ENCODE results near the gene CASP9. TPM values are rescaled to one million over a fixed set of nuclear protein-coding genes. Genes with fewer than 3 reads are reported as not detected.

CASP9 gene
- polyA plus RNA-seq, 6 donors from 2014 or later = 4.8 to 17.7 (median 14.7) TPM

DNA sequence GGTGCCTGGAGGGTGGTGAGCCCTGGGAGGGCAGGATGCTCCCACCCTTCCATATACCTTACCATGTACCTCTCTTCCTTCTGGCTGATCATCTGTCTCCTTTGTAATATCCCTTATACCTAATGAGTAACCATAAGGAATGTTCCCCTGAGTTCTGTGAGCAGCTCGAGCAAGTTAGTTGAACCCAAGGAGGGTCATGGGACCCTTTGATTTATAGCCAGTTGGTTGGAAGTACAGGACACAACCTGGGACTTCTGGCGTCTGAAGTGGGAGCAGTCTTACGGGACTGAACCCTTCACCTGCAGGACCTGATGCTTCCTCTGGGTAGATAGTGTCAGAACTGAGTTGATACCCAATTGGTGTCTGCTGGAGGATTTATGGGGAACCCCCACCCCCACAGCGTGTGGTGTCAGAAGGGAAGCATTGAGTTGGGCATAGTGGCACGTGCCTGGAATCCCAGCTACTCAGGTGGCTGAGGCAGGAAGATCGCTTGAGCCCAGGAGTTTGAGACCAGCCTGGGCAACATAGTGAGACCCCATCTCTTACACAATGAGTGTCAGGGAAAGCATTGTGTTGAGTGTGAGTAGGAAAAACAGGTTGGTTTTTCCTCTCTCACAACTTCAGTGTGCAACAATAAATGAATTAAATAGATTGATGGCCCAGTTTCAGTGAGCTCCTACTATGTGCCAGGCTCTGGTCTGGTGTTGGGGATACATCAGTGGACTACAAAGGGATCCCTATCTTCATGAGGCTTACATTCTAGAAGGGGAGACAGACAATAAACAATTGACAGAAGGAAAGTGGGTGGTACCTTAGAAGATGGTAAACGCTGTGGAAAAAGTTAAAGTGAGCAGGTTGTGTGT, 18.6 kb upstream of the CASP9 start:
- no peaks in the 10 kb centered on the region for H3K9me3 Mint-ChIP-seq
- peak overlapping the region in 2 of 6 donors; percentile 22 to 38 for H3K27ac Mint-ChIP-seq
- H3K4me3 Mint-ChIP-seq = no peak overlapping the region
- no peaks in the 10 kb centered on the region for H3K27me3 Mint-ChIP-seq
- ATAC-seq (ENCODE audit: low read depth in 2 of 2) = no peak
- peaks cover 14 to 18% of the 10 kb centered on the region in 2 donors for H3K36me3 Mint-ChIP-seq
- H3K4me1 Mint-ChIP-seq = peaks cover 0 to 3% (median 3%) of the 10 kb centered on the region in 3 donors
- no peak for DNase-seq

DNA sequence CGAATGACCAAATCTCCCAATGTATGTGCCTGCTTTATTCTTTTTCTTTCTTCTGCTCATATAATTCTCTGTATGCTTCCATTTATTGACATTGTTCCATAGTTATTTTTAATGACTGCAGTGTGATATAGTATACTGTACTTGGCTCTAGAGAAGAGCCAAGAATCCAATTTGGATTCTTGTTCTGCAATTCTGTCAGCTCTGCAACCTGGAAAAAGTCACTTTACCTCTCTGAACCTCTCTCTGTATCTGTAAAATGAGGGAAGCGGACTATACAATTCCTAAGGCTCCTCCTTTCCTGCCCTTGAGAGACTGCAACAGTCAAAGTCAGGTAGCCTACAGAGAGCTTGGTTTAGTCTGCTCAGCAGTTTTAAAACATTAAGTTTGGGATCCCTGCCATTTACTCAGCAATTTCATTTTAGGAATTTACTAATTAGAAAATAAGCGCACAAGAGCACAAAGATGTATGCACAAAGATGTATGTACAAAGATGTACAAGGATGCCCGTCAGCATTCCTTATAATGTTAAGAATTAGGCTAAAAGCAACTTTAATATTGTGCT, 17.3 kb upstream of the CASP9 start:
- no peaks in the 10 kb centered on the region for H3K27me3 Mint-ChIP-seq
- H3K4me3 Mint-ChIP-seq = no peak overlapping the region
- peaks cover 0 to 3% (median 3%) of the 10 kb centered on the region in 3 donors for H3K4me1 Mint-ChIP-seq
- peaks cover 12 to 19% of the 10 kb centered on the region in 2 donors for H3K36me3 Mint-ChIP-seq
- no peak overlapping the region for H3K27ac Mint-ChIP-seq
- no peak for DNase-seq
- ATAC-seq (ENCODE audit: low read depth in 2 of 2) = no peak
- H3K9me3 Mint-ChIP-seq = no peaks in the 10 kb centered on the region

DNA sequence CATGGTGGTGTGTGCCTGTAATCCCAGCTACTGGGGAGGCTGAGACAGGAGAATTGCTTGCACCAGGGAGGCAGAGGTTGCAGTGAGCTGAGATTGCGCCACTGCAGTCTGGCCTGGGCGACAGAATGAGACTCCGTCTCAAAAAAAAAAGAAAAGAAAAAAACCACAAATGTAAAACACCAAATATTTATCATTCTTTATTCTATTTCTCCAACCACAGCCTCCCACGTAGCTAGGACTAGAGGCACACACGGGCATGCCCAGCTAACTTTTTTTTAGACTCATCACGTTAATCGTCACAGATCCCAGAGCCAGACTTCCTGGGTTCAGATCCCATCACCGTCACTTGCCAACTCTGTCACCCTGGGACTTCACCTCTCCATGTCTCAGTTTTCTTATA, 16.2 kb upstream of the CASP9 start:
- peaks cover 12 to 17% of the 10 kb centered on the region in 2 donors for H3K36me3 Mint-ChIP-seq
- no peak overlapping the region for H3K4me3 Mint-ChIP-seq
- peak overlapping the region in 1 of 6 donors; percentile 22 for H3K27ac Mint-ChIP-seq
- ATAC-seq (ENCODE audit: low read depth in 2 of 2) (no peak), DNase-seq (no peak)
- H3K9me3 Mint-ChIP-seq = no peaks in the 10 kb centered on the region
- H3K4me1 Mint-ChIP-seq = peaks cover 0 to 3% (median 3%) of the 10 kb centered on the region in 3 donors
- no peaks in the 10 kb centered on the region for H3K27me3 Mint-ChIP-seq

DNA sequence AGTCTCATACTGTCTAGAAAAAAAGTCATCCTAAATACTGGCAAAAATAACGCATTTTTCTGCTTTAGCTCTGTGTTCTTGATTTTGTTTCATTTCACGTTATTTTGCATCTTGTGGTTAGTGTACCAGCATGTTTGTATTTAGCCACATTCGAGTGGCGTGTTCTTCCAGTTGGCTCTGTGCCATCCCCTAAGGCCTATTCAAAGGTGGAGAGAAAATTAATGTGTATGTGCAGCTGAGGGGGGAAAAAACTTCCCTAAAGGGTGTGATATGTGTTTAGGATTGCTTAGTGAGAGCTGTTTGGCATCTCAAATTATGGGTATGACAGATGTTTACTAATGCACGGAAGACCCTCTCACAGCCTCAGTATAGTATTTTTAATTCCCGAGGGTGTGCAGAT, 14.8 kb upstream of the CASP9 start:
- peaks cover 11 to 12% of the 10 kb centered on the region in 2 donors for H3K36me3 Mint-ChIP-seq
- no peak for ATAC-seq (ENCODE audit: low read depth in 2 of 2)
- DNase-seq = no peak
- H3K27ac Mint-ChIP-seq = peak overlapping the region in 1 of 6 donors; percentile 73
- no peak overlapping the region for H3K4me3 Mint-ChIP-seq
- H3K27me3 Mint-ChIP-seq = no peaks in the 10 kb centered on the region
- H3K4me1 Mint-ChIP-seq = peaks cover 0 to 3% (median 3%) of the 10 kb centered on the region in 3 donors
- no peaks in the 10 kb centered on the region for H3K9me3 Mint-ChIP-seq

DNA sequence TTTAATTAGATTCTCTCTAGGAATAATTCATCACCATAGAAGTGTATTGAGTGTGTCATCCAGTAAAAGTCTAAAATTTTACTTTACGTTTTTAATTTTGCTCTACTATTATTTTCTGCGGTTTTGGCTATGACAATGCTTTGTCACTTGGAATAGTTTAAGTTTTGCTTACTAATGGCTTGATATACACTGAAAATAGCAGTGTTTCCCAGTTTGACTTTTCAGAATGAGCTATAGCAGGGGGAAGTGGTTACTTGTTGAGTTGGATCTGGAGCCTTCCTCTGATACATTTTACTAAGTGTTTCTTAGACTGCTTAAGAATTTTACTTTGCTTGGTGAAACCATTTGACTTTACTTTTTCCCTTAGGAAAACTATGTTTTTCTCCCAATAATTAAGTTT, 7.7 kb upstream of the CASP9 start:
- Mint-ChIP-seq H3K27me3 (no peaks in the 10 kb centered on the region), H3K4me1 (peaks cover 19 to 26% (median 25%) of the 10 kb centered on the region in 3 donors), H3K27ac (peak overlapping the region in 3 of 6 donors; percentile 1 to 39 (median 29)), H3K9me3 (no peaks in the 10 kb centered on the region), H3K4me3 (no peak overlapping the region), H3K36me3 (peaks cover 0 to 5% of the 10 kb centered on the region in 2 donors)
- ATAC-seq (ENCODE audit: low read depth in 2 of 2) (no peak), DNase-seq (no peak)

DNA sequence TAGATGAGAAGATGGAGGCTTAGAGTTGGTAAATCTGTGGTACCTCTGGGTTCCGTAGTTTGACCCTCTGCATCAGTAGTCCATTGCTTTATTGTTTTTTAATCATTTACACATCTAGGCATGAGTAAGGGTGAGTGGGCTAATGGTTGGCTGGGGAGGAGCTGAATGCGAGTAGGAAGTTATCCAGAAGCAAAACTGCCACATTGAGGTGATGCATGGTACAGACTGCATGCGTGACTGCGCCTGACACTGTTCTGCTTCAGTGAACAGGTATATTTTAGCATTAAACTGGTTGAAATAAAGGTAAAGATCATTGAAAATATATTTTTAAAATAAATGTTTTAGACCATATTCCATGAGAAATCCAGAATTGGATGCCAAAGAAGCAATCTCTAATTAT, 7.0 kb upstream of the CASP9 start:
- DNase-seq (no peak), ATAC-seq (ENCODE audit: low read depth in 2 of 2) (no peak)
- no peaks in the 10 kb centered on the region for H3K27me3 Mint-ChIP-seq
- peak overlapping the region in 1 of 6 donors; percentile 24 for H3K27ac Mint-ChIP-seq
- H3K4me1 Mint-ChIP-seq = peaks cover 24 to 31% (median 31%) of the 10 kb centered on the region in 3 donors
- no peak overlapping the region for H3K4me3 Mint-ChIP-seq
- no peaks in the 10 kb centered on the region for H3K9me3 Mint-ChIP-seq
- no peaks in the 10 kb centered on the region for H3K36me3 Mint-ChIP-seq

DNA sequence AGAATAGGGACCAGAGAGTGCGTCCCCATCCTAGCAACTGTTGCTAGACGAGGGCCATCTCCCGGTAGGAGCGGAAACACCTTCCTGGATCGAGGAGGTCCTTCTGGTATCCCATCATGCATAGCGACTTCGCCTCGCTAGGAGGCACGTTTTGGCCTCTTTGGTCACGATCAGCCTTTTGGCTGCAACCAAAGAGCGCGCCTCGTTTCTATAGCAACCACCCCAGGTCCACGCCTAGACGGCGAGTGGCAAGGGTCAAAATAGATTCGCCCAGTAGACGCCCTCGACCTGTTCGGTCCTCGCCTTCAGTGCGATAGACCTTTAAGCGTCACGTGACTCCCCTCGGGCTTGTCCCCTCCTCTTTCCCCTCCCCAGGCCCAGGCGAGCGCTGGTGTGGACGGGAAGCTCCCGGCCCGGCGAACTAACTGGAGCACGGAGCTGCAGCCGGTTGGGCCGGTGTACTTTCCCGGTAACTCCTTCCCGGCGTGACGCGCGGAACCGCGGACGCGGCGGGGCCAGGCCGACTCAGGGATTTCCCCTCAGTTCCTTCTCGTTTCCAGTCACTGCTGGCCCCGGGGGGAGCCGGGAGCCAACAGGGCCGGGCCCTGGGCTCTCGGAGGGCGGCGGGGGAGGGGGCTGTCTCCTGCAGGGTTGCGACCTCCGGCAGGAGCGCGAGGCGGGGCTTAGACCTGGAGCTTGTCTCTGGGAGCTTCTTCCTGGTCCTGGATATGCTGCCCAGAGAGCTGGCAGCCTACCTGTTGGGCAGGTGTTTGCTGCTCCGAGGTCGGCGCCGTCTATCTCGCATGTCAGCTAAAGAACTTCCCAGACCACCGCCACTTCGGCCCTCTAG, 2.7 kb upstream of the CASP9 start, which contains the start of gene DNAJC16:
Gene DNAJC16 (plus strand): TSS at position 359 of the 850 bp plus-strand sequence. CDS start 2,258 bp downstream, outside the sequence.
- Mint-ChIP-seq H3K4me1 (peaks cover 33 to 56% (median 47%) of the 10 kb centered on the region in 3 donors), H3K4me3 (peak within 1 kb of the TSS; percentile 82 to 98 (median 94)), H3K27me3 (no peaks in the 10 kb centered on the region), H3K9me3 (no peaks in the 10 kb centered on the region), H3K36me3 (no peaks in the 10 kb centered on the region), H3K27ac (peak within 1 kb of the TSS; percentile 99 to 100 (median 100))
- ATAC-seq (ENCODE audit: low read depth in 2 of 2) = peak; percentile 46 to 50
- peak; percentile 99 for DNase-seq

DNA sequence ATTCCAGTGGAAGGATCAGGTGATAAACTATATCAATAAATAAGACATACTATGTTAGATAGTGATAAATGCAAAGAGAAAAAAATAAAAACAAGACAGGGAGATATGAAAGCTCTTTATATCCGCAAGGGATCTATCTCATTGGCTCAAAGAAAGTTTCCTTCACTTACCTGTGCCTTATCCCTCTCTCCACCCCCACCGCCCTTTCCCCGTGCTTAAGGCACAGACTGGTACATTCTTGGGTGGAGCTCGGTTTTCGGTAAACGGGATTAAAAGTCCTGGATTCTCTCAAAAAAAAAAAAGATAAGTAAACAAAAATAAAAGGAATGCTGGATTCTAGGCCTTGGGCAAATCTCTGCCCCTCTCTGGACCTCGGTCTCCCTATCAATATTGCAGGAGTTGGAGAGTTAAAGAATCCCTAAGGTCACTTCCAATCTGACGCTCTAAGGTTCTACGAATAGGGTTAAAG, 2.0 kb upstream of the CASP9 start:
- H3K27ac Mint-ChIP-seq = peak overlapping the region; percentile 99 to 100 (median 100)
- H3K27me3 Mint-ChIP-seq = no peaks in the 10 kb centered on the region
- H3K36me3 Mint-ChIP-seq = no peaks in the 10 kb centered on the region
- no peaks in the 10 kb centered on the region for H3K9me3 Mint-ChIP-seq
- no peak for DNase-seq
- peaks cover 37 to 61% (median 51%) of the 10 kb centered on the region in 3 donors for H3K4me1 Mint-ChIP-seq
- peak overlapping the region; percentile 82 to 98 (median 94) for H3K4me3 Mint-ChIP-seq
- no peak for ATAC-seq (ENCODE audit: low read depth in 2 of 2)

DNA sequence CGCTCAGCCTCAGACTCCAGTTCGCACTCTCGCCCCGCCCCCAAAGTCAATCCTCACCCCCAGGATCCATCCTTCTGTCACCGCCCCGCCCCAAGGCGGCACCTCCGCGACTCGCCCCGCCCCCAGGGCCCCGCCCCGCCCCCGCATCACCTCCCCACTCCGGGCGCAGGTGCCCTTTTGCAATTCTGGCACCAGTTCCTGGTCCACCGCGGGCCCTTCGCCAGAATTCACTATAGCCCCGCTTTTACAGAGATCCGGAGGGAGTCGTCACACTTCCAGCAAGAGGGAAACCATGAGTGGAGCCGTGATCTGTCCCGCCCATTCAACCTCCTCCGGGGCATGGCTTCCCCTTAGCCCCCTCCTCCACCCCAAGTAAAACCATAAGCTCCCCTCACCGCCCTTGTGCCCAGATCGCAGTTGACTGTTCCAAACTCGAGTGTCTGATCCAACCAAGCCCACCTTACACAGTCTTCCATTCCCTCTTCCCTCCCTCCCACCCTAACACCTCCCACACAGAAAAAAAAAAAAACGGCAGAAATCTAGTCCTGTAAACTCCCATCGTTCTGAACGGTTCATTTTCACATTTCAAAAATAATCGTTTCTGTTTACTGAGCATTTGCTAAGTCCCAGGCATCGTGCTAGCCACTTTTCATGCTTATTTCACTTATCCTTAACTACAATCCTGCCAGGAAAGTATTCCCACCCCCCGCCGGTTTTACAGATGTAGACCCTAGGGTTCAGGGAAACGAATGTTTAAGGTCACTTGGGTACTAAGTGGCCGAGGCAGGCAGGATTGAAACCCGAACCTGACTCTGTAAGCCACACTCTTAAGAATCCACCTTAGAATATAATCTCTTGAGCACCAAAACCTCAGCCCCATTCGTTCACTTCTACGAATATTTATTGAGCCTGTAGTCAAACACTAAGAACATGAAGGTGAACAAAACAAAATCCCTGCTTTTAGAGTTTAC, 1.3 kb upstream of the CASP9 start:
- H3K27ac Mint-ChIP-seq = peak overlapping the region; percentile 99 to 100 (median 100)
- H3K27me3 Mint-ChIP-seq = no peaks in the 10 kb centered on the region
- peak overlapping the region; percentile 82 to 98 (median 94) for H3K4me3 Mint-ChIP-seq
- H3K9me3 Mint-ChIP-seq = no peaks in the 10 kb centered on the region
- peaks cover 37 to 53% (median 46%) of the 10 kb centered on the region in 3 donors for H3K4me1 Mint-ChIP-seq
- no peaks in the 10 kb centered on the region for H3K36me3 Mint-ChIP-seq
- DNase-seq (no peak), ATAC-seq (ENCODE audit: low read depth in 2 of 2) (peak; percentile 44 to 53)

DNA sequence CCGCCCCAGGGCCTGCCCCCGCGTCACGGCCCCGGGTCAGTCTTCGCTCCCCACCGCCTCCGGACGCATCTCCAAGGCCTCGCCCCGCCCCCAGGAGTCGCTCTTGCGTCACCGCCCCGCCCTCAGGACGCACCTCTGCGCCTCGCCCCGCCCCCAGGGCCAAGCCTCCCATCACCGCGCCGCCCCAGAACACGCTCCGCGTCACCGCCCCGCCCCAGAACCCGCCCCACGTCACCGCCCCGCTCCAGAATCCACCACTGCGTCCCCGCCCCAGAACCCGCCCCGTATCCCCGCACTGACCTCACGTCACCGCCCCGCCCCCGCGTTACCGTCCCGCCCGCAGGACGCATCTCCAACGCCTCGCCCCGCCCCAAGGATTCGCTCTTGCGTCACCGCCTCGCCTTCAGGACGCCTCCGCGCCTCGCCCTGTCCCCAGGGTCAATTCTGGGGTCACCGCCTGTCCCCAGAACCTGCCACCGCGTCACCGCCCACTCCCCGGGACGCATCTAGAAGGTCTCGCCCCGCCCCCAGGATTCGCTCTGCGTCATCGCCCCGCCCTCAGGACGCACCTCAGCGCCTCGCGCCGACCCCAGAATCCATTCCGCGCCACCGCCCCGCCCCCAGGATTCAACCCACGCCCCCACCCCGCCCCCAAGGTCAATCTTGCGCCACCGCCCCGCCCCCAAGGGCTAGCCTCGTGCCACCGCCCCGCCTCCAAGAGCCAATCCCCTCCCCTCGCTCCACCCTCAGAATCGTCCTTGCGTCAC, 451 bp upstream of the CASP9 start:
- Mint-ChIP-seq H3K9me3 (no peaks in the 10 kb centered on the region), H3K27ac (peak overlapping the region; percentile 99 to 100 (median 100)), H3K36me3 (no peaks in the 10 kb centered on the region), H3K4me3 (peak overlapping the region; percentile 82 to 98 (median 94)), H3K4me1 (peaks cover 39 to 56% (median 46%) of the 10 kb centered on the region in 3 donors), H3K27me3 (no peaks in the 10 kb centered on the region)
- DNase-seq (peak; percentile 99), ATAC-seq (ENCODE audit: low read depth in 2 of 2) (peak; percentile 54 to 57)

DNA sequence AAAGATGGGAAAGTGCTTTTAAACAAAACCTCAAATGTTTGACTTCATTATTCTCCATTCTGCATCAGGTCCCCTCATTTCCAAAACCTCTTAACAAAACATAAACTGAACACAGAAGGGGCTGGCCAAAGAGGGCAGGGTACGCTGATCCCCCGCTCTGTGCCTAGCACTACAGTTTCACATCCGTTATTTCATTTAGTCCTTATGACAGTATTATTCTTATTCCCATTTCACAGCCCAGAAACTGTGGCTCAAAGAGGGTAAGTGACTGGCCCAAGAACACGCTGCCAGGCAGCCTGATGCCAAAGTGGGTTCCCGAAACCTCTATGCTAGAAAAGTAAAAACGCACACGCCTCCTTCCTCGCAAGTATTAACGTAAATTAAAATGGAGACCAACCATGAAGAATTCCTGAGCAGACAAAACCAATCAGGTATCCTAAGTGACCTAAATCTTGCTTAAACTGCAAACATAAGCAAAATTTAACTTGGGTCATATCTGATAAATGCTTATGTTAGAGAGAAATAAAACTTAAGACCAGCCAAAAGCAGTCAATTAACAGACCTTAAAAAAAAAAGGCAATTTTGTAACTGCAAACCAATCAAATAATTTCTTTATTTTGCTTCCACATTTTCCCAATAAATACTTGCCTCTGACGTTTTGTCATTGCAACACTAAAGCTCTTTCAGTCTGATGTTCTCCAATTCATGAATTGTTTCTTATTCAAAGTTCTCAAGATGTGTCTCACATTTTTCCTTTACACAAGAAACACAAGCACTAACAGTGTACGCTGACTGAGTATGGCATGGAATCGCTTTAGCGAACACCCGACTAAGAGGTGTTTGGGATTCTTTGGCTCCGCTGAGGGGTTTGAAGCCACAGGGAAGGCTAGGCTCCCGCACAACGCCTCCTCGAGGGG, 653 bp downstream of the CASP9 start:
- no peak for ATAC-seq (ENCODE audit: low read depth in 2 of 2)
- H3K27ac Mint-ChIP-seq = peak overlapping the region; percentile 99 to 100 (median 100)
- peak overlapping the region; percentile 82 to 98 (median 94) for H3K4me3 Mint-ChIP-seq
- H3K4me1 Mint-ChIP-seq = peaks cover 37 to 58% (median 46%) of the 10 kb centered on the region in 3 donors
- H3K9me3 Mint-ChIP-seq = no peaks in the 10 kb centered on the region
- no peak for DNase-seq
- no peaks in the 10 kb centered on the region for H3K27me3 Mint-ChIP-seq
- no peaks in the 10 kb centered on the region for H3K36me3 Mint-ChIP-seq

All from naive B cell (primary cell).